Sigmoid colon (tissue), 7 donors: ENCODE measurements around the gene P3H3. TPM values are rescaled to one million over a fixed set of nuclear protein-coding genes. Genes with fewer than 3 reads are reported as not detected.

Experiments used
- DNase-seq: peaks from one replicate; pipeline ENCODE4 v3.0.0-alpha.2; 2019
- H3K27ac ChIP-seq, 4 donors: fragments of 200-600 bp; sonication (generic); one replicate each; pipeline ENCODE4 v1.5.1; 2016 to 2019; ENCODE audit warnings: mild to moderate bottlenecking in 1 of 4
- H3K27me3 ChIP-seq, 3 donors: fragments of 200-600 bp; sonication (generic); one replicate each; pipeline ENCODE4 v1.5.1; 2019; ENCODE audit warnings: mild to moderate bottlenecking in 1 of 3
- H3K36me3 ChIP-seq, 4 donors: fragments of 200-600 bp; sonication (generic); one replicate each; pipeline ENCODE4 v1.5.1; 2016 to 2019
- H3K4me1 ChIP-seq, 4 donors: fragments of 200-600 bp; sonication (generic); one replicate each; pipeline ENCODE4 v1.5.1; 2017 to 2019
- H3K4me3 ChIP-seq, 4 donors: fragments of 200-600 bp; sonication (generic); one replicate each; pipeline ENCODE4 v1.5.1; 2017 to 2019; ENCODE audit warnings: mild to moderate bottlenecking in 2 of 4, moderate library complexity in 1 of 4
- H3K9me3 ChIP-seq, 4 donors: fragments of 200-600 bp in 3 of 4; sonication (generic) in 3 of 4; one replicate each; pipeline versions ENCODE4 v1.5.1 to v1.6.1; 2013 to 2019
- EP300 ChIP-seq, 4 donors: sonication (generic); formaldehyde crosslinking; IDR thresholded peaks; one replicate each; pipeline ENCODE4 v1.6.1; 2017; ENCODE audit warnings: antibody characterized with exemption in 4 of 4
- POLR2A ChIP-seq, 2 donors: fragments of 450-650 bp; IDR thresholded peaks; one replicate each; pipeline ENCODE4 v1.6.1; 2016; ENCODE audit warnings: antibody characterized with exemption in 2 of 2, mild to moderate bottlenecking in 2 of 2, moderate library complexity in 2 of 2
- POLR2AphosphoS5 ChIP-seq, 4 donors: sonication (generic); formaldehyde crosslinking; IDR thresholded peaks; one replicate each; pipeline ENCODE4 v1.6.1; 2017; ENCODE audit warnings: antibody characterized with exemption in 4 of 4
- WGBS, 2 donors: extraction: QIAGEN DNeasy Blood & Tissue Kit; methylation state at CpG; one replicate each; pipeline ENCODE4 v1.1.7; 2013; 5-methylcytosine and 5-hydroxymethylcytosine counted together
- intact Hi-C: fragments of 100-400 bp; cut with DNase I; formaldehyde crosslinking; loops from one replicate; pipeline ENCODE4 v1.15.1; 2023
- polyA plus RNA-seq, 3 donors: library from polyadenylated mRNA; stranded (reverse); fragments of 200-250 nt; gene quantifications; one replicate each; pipeline ENCODE4 v1.2.3, GENCODE V29; 2013
- total RNA-seq, 4 donors: library from RNA; depleted of rRNA; stranded (reverse); fragments of >200 nt; gene quantifications; one replicate each; pipeline ENCODE4 v1.1.0, GENCODE V29; 2016
- TF ChIP-seq, protein P1 (sequence below), 4 experiments: fragments of 450-650 bp in 3 of 4; fragments of 200-600 bp in 1 of 4; IDR thresholded peaks; one replicate each; pipeline ENCODE4 v1.5.1; 2016 to 2019; ENCODE audit warnings: antibody characterized with exemption in 4 of 4, mild to moderate bottlenecking in 3 of 4, moderate library complexity in 2 of 4
- donor health status: healthy with polysubstance abuse.
- donor health status: Bipolar disorder and iron deficiency.
- donor health status: healthy.

The P3H3 gene
- total and polyA plus RNA-seq, 7 donors: 0.60 to 69.8 (median 16.4) TPM

DNA sequence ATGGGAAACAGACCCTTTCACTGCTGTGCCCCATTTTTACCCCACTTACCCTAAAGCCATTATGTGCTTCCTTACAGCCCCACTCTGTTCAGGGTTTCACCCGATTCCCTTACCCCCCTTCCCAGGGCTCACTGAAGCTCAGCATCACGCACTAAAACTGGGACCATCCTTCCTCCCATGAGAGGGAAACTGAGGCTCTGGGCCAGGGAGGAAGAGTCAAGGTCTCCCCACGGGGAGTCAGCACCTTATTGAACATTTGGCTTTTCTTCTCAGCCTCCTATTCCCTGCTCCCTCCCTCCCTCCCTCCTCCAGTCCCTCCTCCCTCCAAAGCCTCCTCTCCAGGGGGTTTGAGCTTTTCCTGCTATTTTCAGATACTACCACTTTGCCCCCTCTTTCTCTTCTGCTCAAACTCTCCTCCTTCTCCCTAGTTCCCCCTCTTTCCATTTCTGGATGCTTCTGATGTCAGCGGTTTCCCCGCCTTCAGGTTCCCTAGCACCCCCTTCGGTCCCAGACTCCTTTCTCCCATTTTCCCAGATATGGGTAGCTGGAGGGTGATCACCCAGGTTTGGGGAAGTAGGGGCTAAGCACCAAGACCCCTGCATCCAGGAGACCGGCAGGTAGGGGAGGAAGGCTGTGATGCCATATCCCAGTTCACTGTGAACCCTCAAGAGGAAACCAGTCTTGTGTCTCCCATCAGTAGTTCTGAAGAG lies 5.6 kb upstream of the P3H3 start:
- no peak for DNase-seq
- no peaks in the 10 kb centered on the region for H3K27me3 ChIP-seq
- WGBS, 2 donors: 56 to 72% methylated on average over 7 of the region's 7 CpGs
- H3K4me3 ChIP-seq: peak overlapping the region in 3 of 4 donors; percentile 47 to 58 (median 58)
- peaks cover 0 to 39% (median 34%) of the 10 kb centered on the region in 4 donors for H3K4me1 ChIP-seq
- TF ChIP-seq POLR2A (IDR thresholded peaks at IDR 0.05) (no peak), POLR2AphosphoS5 (IDR thresholded peaks at IDR 0.05) (no peak), EP300 (IDR thresholded peaks at IDR 0.05) (no peak)
- TF ChIP-seq, protein P1, sequence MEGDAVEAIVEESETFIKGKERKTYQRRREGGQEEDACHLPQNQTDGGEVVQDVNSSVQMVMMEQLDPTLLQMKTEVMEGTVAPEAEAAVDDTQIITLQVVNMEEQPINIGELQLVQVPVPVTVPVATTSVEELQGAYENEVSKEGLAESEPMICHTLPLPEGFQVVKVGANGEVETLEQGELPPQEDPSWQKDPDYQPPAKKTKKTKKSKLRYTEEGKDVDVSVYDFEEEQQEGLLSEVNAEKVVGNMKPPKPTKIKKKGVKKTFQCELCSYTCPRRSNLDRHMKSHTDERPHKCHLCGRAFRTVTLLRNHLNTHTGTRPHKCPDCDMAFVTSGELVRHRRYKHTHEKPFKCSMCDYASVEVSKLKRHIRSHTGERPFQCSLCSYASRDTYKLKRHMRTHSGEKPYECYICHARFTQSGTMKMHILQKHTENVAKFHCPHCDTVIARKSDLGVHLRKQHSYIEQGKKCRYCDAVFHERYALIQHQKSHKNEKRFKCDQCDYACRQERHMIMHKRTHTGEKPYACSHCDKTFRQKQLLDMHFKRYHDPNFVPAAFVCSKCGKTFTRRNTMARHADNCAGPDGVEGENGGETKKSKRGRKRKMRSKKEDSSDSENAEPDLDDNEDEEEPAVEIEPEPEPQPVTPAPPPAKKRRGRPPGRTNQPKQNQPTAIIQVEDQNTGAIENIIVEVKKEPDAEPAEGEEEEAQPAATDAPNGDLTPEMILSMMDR (IDR thresholded peaks at IDR 0.05): no peak
- no peaks in the 10 kb centered on the region for H3K36me3 ChIP-seq
- intact Hi-C loops: no loop called here
- no peaks in the 10 kb centered on the region for H3K9me3 ChIP-seq
- peak overlapping the region in 1 of 4 donors; percentile 68 for H3K27ac ChIP-seq

DNA sequence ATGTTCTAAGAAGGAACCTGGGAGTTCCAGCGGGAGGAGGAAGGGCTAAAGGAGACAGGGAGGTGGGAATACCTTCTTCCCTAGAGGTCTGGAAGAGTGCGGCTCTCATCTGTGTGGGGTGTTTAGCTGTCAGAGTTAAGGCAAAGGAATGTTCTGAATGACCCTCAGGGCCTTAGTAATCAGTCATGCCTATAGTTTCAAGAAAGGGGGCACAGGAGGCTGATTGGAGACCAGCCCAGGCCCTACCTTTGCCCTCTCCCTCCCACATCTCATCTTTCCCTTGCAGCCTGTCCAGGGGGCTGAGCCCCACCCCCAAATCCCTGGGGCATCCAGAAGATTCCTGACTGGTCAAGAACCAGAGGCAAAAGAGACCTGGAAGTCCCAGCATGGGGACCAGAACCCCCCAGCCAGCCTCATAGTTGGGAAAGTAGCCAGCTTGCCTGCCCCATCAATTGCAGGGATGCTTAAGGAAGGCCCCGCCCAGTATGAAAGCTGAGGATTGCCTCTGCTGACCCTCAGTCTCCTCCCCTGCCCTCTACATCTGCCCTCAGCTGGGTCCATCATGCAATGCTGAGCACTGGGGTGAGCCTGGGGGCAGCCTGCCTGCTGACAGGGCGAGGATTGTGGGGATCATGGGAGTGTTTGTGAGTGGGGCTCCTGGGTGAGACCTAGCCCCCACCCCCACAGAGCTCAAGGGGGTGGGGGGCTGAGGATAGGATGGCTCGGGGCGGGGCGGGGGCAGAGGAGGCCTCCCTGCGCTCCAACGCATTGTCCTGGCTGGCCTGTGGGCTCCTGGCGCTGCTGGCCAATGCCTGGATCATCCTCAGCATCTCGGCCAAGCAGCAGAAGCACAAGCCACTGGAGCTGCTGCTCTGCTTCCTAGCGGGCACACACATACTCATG lies 4.8 kb upstream of the P3H3 start:
- intact Hi-C loops: loop anchor here (2.0 kb wide), 2 partner anchors 45 to 89 kb away; no protein-coding TSS in a partner anchor
- Histone ChIP-seq H3K27ac (no peak overlapping the region), H3K27me3 (no peaks in the 10 kb centered on the region), H3K9me3 (no peaks in the 10 kb centered on the region), H3K4me3 (no peak overlapping the region), H3K4me1 (peaks cover 0 to 47% (median 40%) of the 10 kb centered on the region in 4 donors), H3K36me3 (no peaks in the 10 kb centered on the region)
- no peak for DNase-seq
- WGBS, 2 donors: 62 to 83% methylated on average over 12 of the region's 12 CpGs
- TF ChIP-seq EP300 (IDR thresholded peaks at IDR 0.05) (no peak), POLR2AphosphoS5 (IDR thresholded peaks at IDR 0.05) (no peak), POLR2A (IDR thresholded peaks at IDR 0.05) (no peak)

DNA sequence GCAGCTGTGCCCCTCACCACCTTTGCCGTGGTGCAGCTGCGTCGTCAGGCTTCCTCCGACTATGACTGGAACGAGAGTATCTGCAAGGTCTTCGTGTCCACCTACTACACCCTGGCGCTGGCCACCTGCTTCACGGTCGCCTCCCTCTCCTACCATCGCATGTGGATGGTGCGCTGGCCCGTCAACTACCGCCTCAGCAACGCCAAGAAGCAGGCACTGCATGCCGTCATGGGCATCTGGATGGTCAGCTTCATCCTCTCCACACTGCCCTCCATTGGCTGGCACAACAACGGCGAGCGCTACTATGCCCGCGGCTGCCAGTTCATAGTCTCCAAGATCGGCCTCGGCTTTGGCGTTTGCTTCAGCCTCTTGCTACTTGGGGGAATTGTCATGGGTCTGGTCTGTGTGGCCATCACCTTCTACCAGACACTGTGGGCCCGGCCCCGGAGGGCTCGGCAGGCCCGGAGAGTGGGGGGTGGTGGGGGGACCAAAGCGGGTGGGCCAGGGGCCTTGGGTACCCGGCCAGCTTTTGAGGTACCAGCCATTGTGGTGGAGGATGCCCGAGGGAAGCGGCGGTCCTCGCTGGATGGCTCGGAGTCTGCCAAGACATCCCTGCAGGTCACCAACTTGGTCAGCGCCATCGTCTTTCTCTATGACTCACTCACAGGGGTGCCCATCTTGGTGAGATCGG lies 4.0 kb upstream of the P3H3 start:
- H3K9me3 ChIP-seq: no peaks in the 10 kb centered on the region
- H3K36me3 ChIP-seq: no peaks in the 10 kb centered on the region
- no peak for DNase-seq
- peaks cover 3 to 53% (median 42%) of the 10 kb centered on the region in 4 donors for H3K4me1 ChIP-seq
- no peak overlapping the region for H3K4me3 ChIP-seq
- WGBS, 2 donors: 80 to 88% methylated on average over 37 of the region's 37 CpGs
- no peaks in the 10 kb centered on the region for H3K27me3 ChIP-seq
- intact Hi-C loops: loop anchor here (2.0 kb wide), 2 partner anchors 45 to 89 kb away; no protein-coding TSS in a partner anchor
- TF ChIP-seq, protein P1 (IDR thresholded peaks at IDR 0.05): no peak
- TF ChIP-seq EP300 (IDR thresholded peaks at IDR 0.05) (no peak), POLR2A (IDR thresholded peaks at IDR 0.05) (no peak), POLR2AphosphoS5 (IDR thresholded peaks at IDR 0.05) (no peak)
- H3K27ac ChIP-seq: no peak overlapping the region

DNA sequence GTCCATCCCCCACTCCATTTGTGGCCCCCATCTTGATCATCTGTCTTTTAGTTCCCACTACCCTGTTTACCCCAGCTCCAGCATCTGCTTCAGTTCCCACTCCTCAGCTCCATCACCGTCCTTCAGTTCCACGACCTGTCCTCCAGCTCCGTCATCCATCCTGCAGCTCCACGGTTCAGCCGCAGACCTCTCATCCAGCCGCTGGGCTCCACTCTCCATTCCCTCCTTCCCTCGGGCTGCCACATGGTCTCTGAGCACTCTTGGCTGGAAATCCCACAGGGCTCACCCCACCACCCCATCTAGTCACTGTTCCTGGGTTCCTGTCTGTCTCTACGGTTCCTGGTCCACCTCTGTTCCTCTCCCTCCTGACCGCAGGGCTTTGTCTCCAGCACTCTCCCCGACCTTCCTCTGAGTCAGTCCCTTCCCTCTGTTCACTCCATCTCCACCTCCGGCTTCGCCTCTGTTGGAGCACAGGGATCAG lies 3.3 kb upstream of the P3H3 start:
- no peak for TF ChIP-seq POLR2A (IDR thresholded peaks at IDR 0.05)

DNA sequence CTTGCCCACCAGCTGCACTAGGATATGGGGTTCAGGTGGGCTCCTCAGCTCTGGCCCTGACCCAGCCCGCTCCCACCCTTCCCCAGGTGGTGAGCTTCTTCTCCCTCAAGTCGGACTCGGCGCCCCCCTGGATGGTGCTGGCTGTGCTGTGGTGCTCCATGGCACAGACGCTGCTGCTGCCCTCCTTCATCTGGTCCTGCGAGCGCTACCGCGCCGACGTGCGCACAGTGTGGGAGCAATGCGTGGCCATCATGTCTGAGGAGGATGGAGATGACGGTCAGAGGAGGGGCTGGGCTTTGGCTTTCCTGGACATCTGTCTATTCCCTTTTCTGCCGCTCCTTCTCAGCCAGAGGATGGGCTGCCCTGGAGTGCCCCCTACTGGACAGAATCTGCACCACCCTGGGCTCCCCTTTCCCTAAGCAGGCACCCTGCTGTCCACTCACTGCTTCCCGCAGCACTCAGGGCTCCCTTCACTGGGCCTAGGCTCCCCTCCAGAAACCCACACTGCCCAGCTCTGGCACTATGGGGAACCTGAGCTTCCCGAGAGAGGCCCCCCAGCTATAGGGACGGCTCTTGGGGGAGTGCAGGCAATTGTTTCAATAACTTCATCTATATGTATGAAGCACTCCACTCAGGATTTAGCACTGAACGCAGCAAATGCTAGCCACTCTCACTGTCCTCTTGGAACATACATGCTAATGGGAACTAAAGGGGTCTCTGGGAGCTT lies 2.6 kb upstream of the P3H3 start:
- intact Hi-C loops: loop anchor here (1.0 to 5.0 kb wide), 5 partner anchors 47 to 208 kb away; partner anchors contain the start of genes MLF2 and PTMS
- Histone ChIP-seq H3K36me3 (no peaks in the 10 kb centered on the region), H3K9me3 (no peaks in the 10 kb centered on the region), H3K4me1 (peaks cover 3 to 66% (median 49%) of the 10 kb centered on the region in 4 donors), H3K4me3 (peak overlapping the region in 1 of 4 donors; percentile 18), H3K27me3 (no peaks in the 10 kb centered on the region), H3K27ac (no peak overlapping the region)
- TF ChIP-seq POLR2A (IDR thresholded peaks at IDR 0.05) (no peak), POLR2AphosphoS5 (IDR thresholded peaks at IDR 0.05) (peak in 3 of 4 donors; percentile 4 to 22 (median 9))
- TF ChIP-seq, protein P1 (IDR thresholded peaks at IDR 0.05): peak; percentile 84 to 95 (median 92)
- 11 to 15% methylated on average over 19 of the region's 19 CpGs for WGBS, 2 donors
- DNase-seq: peak; percentile 94

More for the DNA sequence above, 3.3 kb upstream of the P3H3 start:
- 56 to 57% methylated on average over 11 to 12 of the region's 12 CpGs for WGBS, 2 donors
- Histone ChIP-seq H3K36me3 (no peaks in the 10 kb centered on the region), H3K9me3 (no peaks in the 10 kb centered on the region), H3K27me3 (no peaks in the 10 kb centered on the region), H3K4me3 (no peak overlapping the region), H3K4me1 (peaks cover 3 to 60% (median 49%) of the 10 kb centered on the region in 4 donors), H3K27ac (no peak overlapping the region)
- DNase-seq: no peak
- intact Hi-C loops: loop anchor here (1.0 to 5.0 kb wide), 5 partner anchors 46 to 208 kb away; partner anchors contain the start of genes MLF2 and PTMS
